ENCODE data around the gene TIMM10.

GRCh38 chr11:57536947-57537619 is 6.5 kb upstream of the TIMM10 start, which contains the start of gene SMTNL1:
- TF ChIP-seq, protein P1, sequence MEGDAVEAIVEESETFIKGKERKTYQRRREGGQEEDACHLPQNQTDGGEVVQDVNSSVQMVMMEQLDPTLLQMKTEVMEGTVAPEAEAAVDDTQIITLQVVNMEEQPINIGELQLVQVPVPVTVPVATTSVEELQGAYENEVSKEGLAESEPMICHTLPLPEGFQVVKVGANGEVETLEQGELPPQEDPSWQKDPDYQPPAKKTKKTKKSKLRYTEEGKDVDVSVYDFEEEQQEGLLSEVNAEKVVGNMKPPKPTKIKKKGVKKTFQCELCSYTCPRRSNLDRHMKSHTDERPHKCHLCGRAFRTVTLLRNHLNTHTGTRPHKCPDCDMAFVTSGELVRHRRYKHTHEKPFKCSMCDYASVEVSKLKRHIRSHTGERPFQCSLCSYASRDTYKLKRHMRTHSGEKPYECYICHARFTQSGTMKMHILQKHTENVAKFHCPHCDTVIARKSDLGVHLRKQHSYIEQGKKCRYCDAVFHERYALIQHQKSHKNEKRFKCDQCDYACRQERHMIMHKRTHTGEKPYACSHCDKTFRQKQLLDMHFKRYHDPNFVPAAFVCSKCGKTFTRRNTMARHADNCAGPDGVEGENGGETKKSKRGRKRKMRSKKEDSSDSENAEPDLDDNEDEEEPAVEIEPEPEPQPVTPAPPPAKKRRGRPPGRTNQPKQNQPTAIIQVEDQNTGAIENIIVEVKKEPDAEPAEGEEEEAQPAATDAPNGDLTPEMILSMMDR (IDR thresholded peaks at IDR 0.05): no peak
- TF ChIP-seq POLR2A (IDR thresholded peaks at IDR 0.05): no peak
